Measurements from ENCODE around the gene AVEN.
"Not testable (repeated sequence)": the region's sequence is repeated elsewhere in the genome, so short reads cannot be mapped to it uniquely, and the experiment has no call there.

Gene AVEN

GRCh38 chr15:34054081-34054707 lies 15.2 kb upstream of the AVEN start:
- no peak overlapping the region for H3K4me3 ChIP-seq (ENCODE audit: low read length)
- no peak for TF ChIP-seq ZNF274 (IDR thresholded peaks at IDR 0.05; ENCODE audit: low read depth, low read length)

DNA sequence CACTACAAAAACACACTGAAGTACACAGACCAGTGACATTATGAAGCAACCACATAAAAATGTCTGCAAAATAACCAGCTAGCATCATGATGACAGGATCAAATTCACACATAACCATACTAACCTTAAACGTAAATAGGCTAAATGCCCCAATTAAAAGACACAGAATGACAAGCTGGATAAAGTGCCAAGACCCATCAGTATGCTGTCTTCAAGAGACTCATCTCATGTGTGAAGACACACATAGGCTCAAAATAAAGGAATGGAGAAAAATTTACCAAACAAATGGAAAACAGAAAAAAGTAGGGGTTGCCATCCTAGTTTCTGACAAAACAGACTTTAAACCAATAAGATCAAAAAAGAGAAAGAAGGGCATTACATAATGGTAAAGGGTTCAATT lies 11.4 kb upstream of the AVEN start:
- not testable (repeated sequence) for H3K4me3 ChIP-seq (ENCODE audit: low read length)

- no peak for TF ChIP-seq ZNF274 (IDR thresholded peaks at IDR 0.05; ENCODE audit: low read depth, low read length)
- no peak overlapping the region for H3K4me3 ChIP-seq (ENCODE audit: low read length)
Observed at GRCh38 chr15:34049112-34049511, 10.1 kb upstream of the AVEN start.

GRCh38 chr15:34047893-34048775 lies 9.1 kb upstream of the AVEN start:
- no peak for TF ChIP-seq ZNF274 (IDR thresholded peaks at IDR 0.05; ENCODE audit: low read depth, low read length)
- no peak overlapping the region for H3K4me3 ChIP-seq (ENCODE audit: low read length)

DNA sequence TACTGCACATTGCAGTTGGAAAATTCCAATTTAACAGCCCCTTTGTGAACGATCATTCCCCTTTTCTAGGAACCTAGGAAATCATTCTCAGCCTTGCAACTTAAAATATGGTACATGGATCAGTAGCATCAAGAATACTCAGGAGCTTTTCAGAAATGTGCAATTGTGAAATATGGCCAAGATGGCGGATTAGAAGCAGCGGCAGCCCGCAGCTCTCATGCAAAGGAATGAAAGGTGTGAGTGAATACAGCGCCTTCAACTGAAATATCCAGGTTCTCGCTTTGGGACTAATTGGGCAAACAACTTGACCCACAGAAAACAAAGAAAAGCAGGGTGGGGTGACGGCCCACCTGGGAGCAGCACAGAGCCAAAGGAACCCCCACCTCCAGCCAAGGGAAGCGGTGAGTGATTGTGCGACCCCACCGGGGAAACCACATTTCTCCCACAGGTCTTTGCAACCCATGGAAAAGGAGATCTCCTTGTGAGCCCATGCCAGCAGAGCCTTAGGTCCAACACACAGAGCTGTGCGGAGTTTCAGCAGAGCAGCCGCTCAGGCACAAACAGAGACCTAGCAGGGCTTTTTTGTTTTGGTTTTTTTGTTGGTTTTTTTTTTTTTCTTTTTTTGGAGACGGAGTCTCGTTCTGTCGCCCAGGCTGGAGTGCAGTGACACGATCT lies 7.6 kb upstream of the AVEN start:
- no peak overlapping the region for H3K4me3 ChIP-seq (ENCODE audit: low read length)
- no peak for TF ChIP-seq ZNF274 (IDR thresholded peaks at IDR 0.05; ENCODE audit: low read depth, low read length)

GRCh38 chr15:34043813-34044212 lies 4.8 kb upstream of the AVEN start:
- no peak overlapping the region for H3K4me3 ChIP-seq (ENCODE audit: low read length)
- no peak for TF ChIP-seq ZNF274 (IDR thresholded peaks at IDR 0.05; ENCODE audit: low read depth, low read length)

DNA sequence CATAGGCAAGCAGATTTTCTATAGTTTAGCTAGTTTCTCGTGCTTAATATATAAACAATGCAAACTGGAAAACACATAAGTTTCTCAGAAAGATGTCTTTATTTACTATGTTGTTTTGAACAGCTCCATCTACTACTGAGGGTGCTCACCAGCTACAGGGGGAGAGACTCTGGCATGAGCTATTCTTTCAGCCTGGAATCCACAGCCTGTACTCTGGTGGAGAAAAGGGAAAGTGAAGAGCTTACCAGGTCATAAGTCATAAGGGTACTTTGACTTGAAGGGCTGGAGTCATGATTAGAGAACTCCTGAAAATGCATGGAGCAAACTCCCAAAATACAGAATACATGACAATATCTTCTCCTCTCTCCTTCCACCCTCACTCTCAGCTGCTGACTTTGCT lies 4.4 kb upstream of the AVEN start:
- no peak overlapping the region for H3K4me3 ChIP-seq (ENCODE audit: low read length)
- no peak for TF ChIP-seq ZNF274 (IDR thresholded peaks at IDR 0.05; ENCODE audit: low read depth, low read length)

DNA sequence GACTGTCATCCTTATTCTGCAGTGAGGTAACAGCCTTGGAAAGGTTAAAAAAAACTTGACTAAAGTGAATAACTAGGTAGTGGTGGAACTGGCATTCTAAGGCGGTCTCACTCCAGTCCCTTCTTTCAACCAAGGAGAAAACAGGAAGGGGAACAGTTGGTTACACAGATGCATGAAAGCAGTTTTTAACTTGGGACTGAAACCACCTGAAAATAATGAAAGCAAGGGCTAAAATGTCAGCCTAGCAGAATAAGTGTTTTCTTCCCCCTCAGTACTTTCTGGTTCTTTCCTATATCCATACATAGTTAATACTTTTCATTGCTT lies 748 bp upstream of the AVEN start:
- TF ChIP-seq ZNF274 (IDR thresholded peaks at IDR 0.05; ENCODE audit: low read depth, low read length) = no peak
- peak overlapping the region; percentile 99; the same call in 1 of the 2 replicates for H3K4me3 ChIP-seq (ENCODE audit: low read length)

DNA sequence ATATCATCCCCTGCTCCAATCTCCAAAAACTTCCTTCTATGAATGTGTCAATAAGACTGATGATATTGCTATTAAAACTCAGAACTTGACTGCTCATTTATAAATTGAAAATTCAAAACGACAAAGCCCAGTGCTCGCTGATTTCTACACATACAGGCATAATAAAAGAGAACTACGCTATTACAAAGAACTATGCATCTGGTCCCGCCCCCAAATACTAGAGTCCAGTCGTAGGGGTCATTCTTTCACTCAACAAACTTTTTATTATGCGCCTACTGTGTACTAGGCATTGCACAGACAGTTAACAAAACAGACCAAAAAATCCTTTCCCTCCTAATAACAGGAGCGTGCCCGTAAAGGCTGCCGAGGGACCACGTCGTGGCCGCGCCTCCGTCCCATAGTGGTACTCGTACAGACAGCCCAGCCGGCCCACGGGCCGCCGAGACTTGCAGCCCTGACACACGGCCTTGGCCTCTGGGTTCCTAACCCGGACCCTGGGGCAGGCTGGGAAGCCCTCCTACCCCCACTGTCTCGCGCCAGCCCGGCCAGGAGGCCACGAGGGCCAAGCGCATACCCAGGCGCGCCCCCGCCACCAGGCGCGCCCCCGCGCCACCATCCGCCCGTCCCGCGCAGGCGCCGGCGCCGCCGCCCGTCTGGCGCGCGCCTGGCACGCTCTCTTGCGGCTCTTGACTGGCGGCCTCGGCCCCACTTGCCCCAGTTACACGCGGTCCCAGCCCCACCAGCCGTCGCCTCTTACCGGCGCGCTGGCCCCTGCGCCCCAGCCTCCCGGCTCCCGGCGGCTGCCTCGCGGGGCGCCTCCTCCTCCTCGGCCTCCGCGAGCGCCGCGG lies 757 bp downstream of the AVEN start:
- peak overlapping the region; percentile 99 for H3K4me3 ChIP-seq (ENCODE audit: low read length)
- no peak for TF ChIP-seq ZNF274 (IDR thresholded peaks at IDR 0.05; ENCODE audit: low read depth, low read length)

- no peak for TF ChIP-seq ZNF274 (IDR thresholded peaks at IDR 0.05; ENCODE audit: low read depth, low read length)
- no peak overlapping the region for H3K4me3 ChIP-seq (ENCODE audit: low read length)
Observed at GRCh38 chr15:34031987-34032760, 6.8 kb downstream of the AVEN start.

GRCh38 chr15:34027606-34028005 lies 11.4 kb downstream of the AVEN start:
- no peak overlapping the region for H3K4me3 ChIP-seq (ENCODE audit: low read length)
- TF ChIP-seq ZNF274 (IDR thresholded peaks at IDR 0.05; ENCODE audit: low read depth, low read length) = no peak

GRCh38 chr15:34025252-34025651 lies 13.8 kb downstream of the AVEN start:
- no peak for TF ChIP-seq ZNF274 (IDR thresholded peaks at IDR 0.05; ENCODE audit: low read depth, low read length)

DNA sequence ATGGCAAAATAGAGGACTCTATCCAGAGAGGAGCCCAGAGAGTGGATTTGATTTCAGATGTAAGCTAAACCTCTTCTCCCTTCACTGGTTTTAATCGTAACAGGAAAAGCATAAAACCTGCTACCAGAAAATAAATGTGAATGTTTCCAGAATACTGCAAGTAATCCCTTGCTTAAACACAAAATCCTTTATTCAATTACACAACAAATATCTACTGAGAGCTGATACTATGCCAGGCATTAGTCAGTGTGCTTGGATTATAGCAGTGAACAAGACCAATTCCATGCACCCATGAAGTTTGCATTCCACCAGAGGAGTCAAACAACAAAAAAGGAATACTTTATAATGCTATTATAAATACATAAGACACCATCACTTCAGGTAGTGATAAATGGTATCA lies 15.1 kb downstream of the AVEN start:
- no peak for TF ChIP-seq ZNF274 (IDR thresholded peaks at IDR 0.05; ENCODE audit: low read depth, low read length)

More at GRCh38 chr15:34025252-34025651, 13.8 kb downstream of the AVEN start:
- H3K4me3 ChIP-seq (ENCODE audit: low read length) = no peak overlapping the region

More for the DNA sequence above, 15.1 kb downstream of the AVEN start:
- no peak overlapping the region for H3K4me3 ChIP-seq (ENCODE audit: low read length)
